Activated T-cell treated with anti-CD3 and anti-CD28 coated beads, Interleukin-2, amount 50 U/mL, for 4 hours (primary cell): ENCODE results near the gene PNMT. TPM values are rescaled to one million over a fixed set of nuclear protein-coding genes. Genes with fewer than 3 reads are reported as not detected.

ENCODE experiments used
- ATAC-seq, 2 donors: fragments of 200-7000 bp; cut with Tn5 transposase; one replicate each; pipeline ENCODE4 v1.10.0; 2021
- DNase-seq: peaks from one replicate; pipeline ENCODE4 v3.0.0-alpha.2; 2020
- H3K27me3 Mint-ChIP-seq: one replicate; pipeline ENCODE4 v1.8.0; 2021; ENCODE audit warnings: low read depth, mixed read lengths
- H3K36me3 Mint-ChIP-seq: one replicate; pipeline ENCODE4 v1.8.0; 2022; ENCODE audit warnings: mixed read lengths; ENCODE audit not compliant: insufficient read depth
- H3K4me1 Mint-ChIP-seq: one replicate; pipeline ENCODE4 v1.8.0; 2021; ENCODE audit warnings: low read depth, mixed read lengths
- H3K4me3 Mint-ChIP-seq: one replicate; pipeline ENCODE4 v1.8.0; 2021; ENCODE audit warnings: mild to moderate bottlenecking, moderate library complexity, mixed read lengths
- H3K9me3 Mint-ChIP-seq: one replicate; pipeline ENCODE4 v1.8.0; 2021; ENCODE audit warnings: mixed read lengths
- total RNA-seq, 3 donors: library from RNA; stranded (reverse); gene quantifications; one replicate each; pipeline ENCODE4 v1.2.1, GENCODE V29; 2021

Gene PNMT
- total RNA-seq, 3 donors from 2014 or later, result not detected

DNA sequence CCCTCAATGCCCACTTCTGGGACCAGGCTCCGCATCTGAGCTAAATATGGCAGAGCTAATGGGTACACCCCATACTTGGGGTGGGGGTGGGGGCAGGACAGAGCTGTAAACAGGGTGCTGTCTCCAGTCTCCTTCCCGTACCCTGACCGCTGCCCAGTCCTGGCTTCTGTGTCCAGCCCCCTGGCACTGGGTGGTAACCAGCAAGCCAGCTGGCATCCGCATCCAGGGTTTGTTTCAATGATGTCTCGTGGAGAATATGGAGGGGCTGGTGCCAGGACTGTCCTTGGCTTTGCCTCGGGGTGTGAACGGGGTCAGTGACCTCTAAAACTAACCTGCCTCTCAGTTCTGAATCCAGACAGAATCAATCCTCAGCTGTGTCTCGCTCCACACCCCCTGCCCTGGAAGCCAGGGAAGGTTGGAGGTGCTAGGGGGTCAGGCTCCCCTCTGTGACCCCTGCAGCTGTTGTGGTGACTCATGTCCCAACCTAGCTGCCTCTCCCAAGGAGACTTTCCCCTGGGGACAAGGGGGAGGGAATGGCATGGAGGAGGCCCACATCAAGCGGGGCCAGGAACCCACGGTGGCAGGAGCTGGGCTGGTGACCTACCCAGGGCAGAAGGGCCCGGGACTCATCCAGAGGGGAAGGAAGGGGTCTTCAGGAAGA lies 1.5 kb upstream of the PNMT start:
- H3K4me3 Mint-ChIP-seq, result no peak overlapping the region
- H3K9me3 Mint-ChIP-seq, result no peaks in the 10 kb centered on the region
- ATAC-seq, result no peak
- peaks cover 17% of the 10 kb centered on the region for H3K27me3 Mint-ChIP-seq
- DNase-seq, result no peak
- H3K36me3 Mint-ChIP-seq, result peaks cover 3% of the 10 kb centered on the region
- H3K4me1 Mint-ChIP-seq, result peaks cover 5% of the 10 kb centered on the region

DNA sequence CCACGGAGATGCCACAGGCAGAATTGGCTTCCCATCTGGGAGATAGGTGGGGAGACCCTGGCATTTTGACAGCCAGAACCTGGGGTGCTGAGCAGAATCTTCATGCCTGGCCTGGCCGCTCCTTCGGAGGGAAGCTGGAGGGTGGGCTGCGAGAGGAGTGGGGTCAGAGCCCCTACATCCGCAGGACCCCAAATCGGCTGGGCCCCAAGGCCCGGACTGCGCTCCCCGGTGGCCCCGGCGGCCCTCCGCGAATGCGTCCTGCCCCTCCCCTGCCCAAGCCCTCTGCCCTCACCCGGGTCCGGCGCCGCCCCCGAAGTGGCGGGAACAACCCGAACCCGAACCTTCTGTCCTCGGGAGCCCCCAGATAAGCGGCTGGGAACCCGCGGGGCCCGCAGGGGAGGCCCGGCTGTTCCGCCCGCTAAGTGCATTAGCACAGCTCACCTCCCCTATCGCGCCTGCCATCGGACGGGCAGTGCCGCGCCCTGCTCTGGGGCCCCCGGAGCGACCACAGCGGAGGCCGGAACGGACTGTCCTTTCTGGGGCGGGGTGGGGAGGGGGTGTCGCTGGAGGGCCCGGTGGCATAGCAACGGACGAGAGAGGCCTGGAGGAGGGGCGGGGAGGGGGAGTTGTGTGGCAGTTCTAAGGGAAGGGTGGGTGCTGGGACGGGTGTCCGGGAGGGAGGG lies 850 bp upstream of the PNMT start:
- Mint-ChIP-seq H3K4me3 (peak overlapping the region; percentile 53), H3K9me3 (no peaks in the 10 kb centered on the region), H3K4me1 (peaks cover 9% of the 10 kb centered on the region), H3K27me3 (peaks cover 17% of the 10 kb centered on the region), H3K36me3 (peaks cover 2% of the 10 kb centered on the region)
- ATAC-seq, result peak in 1 of 2 donors; percentile 15
- DNase-seq, result no peak

DNA sequence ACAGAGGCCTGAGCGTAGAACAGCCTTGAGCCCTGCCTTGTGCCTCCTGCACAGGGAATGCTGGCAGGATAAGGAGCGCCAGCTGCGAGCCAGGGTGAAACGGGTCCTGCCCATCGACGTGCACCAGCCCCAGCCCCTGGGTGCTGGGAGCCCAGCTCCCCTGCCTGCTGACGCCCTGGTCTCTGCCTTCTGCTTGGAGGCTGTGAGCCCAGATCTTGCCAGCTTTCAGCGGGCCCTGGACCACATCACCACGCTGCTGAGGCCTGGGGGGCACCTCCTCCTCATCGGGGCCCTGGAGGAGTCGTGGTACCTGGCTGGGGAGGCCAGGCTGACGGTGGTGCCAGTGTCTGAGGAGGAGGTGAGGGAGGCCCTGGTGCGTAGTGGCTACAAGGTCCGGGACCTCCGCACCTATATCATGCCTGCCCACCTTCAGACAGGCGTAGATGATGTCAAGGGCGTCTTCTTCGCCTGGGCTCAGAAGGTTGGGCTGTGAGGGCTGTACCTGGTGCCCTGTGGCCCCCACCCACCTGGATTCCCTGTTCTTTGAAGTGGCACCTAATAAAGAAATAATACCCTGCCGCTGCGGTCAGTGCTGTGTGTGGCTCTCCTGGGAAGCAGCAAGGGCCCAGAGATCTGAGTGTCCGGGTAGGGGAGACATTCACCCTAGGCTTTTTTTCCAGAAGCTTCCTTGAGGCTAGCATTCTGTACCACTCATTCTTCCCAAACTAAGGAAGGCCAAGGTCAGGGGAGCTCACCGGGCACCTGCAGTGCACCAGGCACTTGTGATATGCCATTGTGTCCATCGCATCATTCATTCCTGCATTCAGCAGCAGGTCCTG lies 1.9 kb downstream of the PNMT start:
- ATAC-seq (no peak), DNase-seq (no peak)
- Mint-ChIP-seq H3K4me3 (no peak overlapping the region), H3K27me3 (peaks cover 17% of the 10 kb centered on the region), H3K36me3 (no peaks in the 10 kb centered on the region), H3K9me3 (no peaks in the 10 kb centered on the region), H3K4me1 (peaks cover 9% of the 10 kb centered on the region)

DNA sequence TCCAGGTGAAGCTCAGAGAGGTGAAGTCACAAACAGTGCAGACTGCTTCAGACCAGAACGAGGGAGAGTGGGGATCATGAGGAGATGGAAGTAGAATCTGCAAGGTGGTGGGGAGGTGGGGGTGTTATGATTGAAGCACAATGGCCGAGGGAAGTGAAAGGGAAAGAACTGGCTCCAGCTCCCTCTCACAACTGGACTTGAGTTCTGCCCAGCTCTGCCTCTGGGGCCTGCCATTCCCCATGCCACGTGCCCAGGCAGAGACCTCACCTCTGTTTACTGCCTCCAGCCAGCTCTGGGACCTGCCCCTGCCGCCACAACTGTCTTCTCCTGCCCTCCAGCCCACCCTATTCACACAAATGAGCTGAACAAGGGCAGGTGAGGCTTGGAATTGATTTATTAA lies 2.5 kb downstream of the PNMT start:
- Mint-ChIP-seq H3K27me3 (peaks cover 17% of the 10 kb centered on the region), H3K4me1 (peaks cover 15% of the 10 kb centered on the region), H3K9me3 (no peaks in the 10 kb centered on the region), H3K4me3 (no peak overlapping the region), H3K36me3 (no peaks in the 10 kb centered on the region)
- ATAC-seq (no peak), DNase-seq (no peak)

DNA sequence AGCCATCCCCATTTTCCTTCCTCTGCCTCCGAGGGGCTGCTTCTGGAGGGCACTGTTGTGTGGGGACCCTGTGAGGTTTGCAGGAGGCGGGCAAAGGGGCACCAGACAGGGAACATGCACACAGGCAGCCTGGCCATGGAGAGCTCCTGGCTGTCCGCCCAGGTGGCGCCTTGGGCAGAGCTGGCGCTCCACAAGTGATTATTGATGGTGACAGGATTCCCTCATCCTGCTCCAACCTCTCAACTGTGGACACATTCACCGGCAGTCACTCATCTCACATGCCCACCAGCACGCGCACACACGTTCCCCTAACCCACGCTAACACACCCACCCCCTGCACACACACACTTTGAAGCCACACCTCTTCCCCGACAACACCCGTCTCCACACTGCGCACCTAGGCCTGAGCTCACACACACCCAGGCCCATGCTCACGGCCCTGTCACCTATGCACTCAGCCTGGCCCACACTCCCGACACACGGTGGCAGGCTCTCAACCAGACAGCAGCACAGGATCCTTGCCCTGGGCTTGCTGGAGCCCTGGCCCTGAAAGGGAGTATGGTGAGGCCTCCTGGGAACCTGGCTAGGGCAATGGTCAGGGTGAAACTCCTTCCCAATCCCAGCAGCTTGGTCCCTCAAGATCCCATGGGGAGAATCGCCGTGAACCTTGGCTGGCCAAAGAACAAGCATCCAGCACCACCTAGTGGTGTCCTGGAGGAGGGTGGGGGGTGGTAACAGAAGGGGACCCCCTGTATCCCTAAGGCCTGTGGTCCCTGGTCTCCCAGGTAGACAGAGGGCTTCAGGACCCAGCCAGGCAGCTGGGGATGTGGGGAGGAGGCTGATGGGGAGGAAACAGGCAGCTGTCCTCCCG lies 3.6 kb downstream of the PNMT start:
- Mint-ChIP-seq H3K4me3 (no peak overlapping the region), H3K27me3 (peaks cover 10% of the 10 kb centered on the region), H3K4me1 (peaks cover 26% of the 10 kb centered on the region), H3K9me3 (no peaks in the 10 kb centered on the region), H3K36me3 (no peaks in the 10 kb centered on the region)
- ATAC-seq (no peak), DNase-seq (no peak)

DNA sequence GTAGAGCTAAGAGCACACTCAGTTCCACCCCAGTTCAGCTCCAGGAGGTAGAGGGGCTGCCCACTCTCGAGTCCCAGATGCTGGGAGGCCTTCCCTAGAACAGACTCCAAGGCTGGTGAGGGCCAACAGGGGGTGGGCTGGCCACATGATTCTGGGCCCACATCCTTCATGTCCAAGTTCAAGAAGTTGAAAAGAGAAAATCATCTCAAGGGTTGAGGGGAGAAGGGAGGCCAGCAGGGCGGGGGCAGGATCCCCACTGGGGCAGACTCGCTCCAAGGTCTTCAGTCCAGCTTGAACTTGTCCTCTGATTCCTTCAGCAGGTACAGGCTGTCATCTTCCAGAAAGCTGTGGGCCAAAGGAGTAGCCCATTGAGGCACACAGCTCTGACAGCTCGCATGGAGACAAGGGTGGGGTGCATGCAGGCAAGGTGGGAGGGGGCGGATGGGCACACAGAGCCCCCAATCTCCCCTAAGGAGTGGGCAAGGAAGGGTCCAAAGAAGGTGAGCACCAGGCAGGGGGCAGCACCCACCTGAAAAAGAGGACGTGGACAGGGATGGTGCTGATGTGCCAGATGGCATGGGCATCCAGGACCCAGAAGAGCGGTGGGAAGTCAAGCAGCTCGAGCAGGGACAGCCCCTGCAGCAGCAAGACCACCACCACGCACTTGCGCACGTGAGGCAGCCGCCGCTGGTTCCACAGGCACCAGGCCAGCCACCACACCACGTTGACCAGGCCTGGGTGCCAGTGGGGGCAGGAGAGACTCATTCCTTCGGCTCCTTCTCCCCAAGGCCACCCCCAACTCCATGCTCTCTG lies 4.5 kb downstream of the PNMT start:
- Mint-ChIP-seq H3K4me3 (no peak overlapping the region), H3K36me3 (no peaks in the 10 kb centered on the region)

DNA sequence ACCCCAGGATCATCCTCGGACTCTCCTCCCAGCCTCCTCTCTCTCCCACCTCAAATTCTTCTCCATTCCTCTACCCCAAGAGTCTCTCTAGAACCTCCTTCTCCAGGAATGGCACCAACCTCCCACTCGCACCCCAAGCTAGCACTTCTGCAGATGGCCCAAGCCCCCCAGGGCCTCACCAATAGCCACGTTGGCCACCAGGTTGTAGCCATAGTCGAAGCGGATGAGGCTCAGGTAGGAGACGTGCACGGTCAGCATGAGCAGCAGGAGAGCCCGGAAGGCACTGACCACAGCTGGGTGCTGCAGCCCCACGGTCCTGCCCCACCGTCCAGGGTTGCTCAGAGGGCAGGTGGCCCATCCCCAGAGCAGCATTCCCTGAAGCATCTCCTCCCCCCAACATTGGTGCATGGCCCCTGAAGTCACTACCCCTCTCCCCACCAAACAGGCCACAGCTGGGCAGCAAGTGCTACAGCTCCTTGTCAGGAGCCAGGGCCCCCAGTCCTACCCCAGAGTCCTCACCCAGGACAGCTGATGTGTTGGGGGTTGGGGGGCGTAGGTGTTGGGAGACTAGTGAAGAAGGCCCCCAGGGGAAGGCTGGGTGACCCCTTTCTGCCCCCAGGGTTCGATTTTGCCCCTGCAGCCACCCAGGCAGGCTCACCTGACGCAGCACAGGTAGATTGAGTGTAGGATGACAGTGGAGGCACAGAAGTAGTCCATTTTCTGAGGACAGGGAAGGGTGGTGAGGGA lies 5.3 kb downstream of the PNMT start:
- no peaks in the 10 kb centered on the region for H3K36me3 Mint-ChIP-seq

More for the DNA sequence above, 4.5 kb downstream of the PNMT start:
- H3K9me3 Mint-ChIP-seq, result no peaks in the 10 kb centered on the region
- H3K4me1 Mint-ChIP-seq, result peaks cover 34% of the 10 kb centered on the region
- no peak for ATAC-seq
- DNase-seq, result no peak
- peaks cover 8% of the 10 kb centered on the region for H3K27me3 Mint-ChIP-seq

DNA sequence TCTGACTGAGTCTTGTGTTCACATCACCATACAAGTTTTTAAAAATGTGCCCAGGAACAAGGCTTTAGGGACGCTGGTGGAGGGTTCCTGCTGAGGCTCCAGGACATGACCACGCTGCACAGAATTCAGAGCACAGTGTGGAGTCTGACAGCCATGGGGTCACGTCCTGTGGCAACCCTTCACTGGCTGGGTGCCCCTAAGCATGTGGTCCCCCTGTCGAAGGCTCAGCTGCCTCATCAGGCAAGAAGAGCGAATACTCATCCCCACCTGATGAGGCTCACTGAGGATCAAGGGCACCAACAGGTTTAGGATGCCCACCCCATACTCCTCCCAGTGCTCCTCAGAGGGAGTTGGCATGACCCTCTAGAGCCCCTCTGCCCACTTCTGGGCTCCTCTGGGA lies 5.9 kb downstream of the PNMT start:
- Mint-ChIP-seq H3K9me3 (no peaks in the 10 kb centered on the region), H3K4me1 (peaks cover 44% of the 10 kb centered on the region), H3K36me3 (no peaks in the 10 kb centered on the region), H3K27me3 (peaks cover 3% of the 10 kb centered on the region), H3K4me3 (no peak overlapping the region)
- DNase-seq (no peak), ATAC-seq (no peak)

More for the DNA sequence above, 5.3 kb downstream of the PNMT start:
- Mint-ChIP-seq H3K4me3 (no peak overlapping the region), H3K9me3 (no peaks in the 10 kb centered on the region), H3K27me3 (peaks cover 6% of the 10 kb centered on the region), H3K4me1 (peaks cover 40% of the 10 kb centered on the region)
- ATAC-seq (no peak), DNase-seq (no peak)

DNA sequence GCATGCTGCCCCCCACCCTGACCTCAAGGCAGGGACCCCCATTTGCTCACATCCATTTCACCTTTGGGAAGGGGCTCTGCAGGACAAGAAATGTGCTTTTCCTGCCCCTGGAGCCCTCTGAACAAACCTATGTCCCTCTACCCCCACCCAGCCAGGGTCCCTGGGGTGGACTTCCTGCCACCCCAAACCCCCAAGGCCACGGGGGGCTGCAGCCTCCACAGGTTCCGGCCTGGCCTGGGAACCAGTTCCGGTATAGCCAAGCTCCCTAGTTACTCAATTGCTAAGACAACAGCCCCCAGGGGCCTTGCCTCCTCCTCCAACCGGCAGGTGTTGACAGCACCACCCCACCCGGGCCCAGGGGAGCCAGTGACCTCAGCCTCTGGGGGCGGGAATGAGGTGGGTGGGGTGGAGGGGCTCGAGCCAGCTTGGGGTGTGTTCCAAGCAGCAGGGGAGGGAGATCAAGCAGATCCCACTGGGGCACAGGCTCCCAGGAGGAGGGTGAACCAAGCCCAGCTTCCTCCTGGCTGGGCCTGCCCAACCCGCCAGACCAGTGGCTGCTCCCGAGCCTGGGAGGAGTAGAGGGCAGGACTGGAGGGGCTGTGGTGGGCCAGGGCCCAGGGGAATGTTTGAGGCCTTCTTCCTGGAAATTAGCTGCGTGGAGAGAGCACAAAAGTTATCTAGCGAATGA lies 6.6 kb downstream of the PNMT start:
- H3K4me3 Mint-ChIP-seq, result no peak overlapping the region
- peaks cover 50% of the 10 kb centered on the region for H3K4me1 Mint-ChIP-seq
- DNase-seq (no peak), ATAC-seq (no peak)
- H3K27me3 Mint-ChIP-seq, result peaks cover 1% of the 10 kb centered on the region
- H3K36me3 Mint-ChIP-seq, result no peaks in the 10 kb centered on the region
- no peaks in the 10 kb centered on the region for H3K9me3 Mint-ChIP-seq

DNA sequence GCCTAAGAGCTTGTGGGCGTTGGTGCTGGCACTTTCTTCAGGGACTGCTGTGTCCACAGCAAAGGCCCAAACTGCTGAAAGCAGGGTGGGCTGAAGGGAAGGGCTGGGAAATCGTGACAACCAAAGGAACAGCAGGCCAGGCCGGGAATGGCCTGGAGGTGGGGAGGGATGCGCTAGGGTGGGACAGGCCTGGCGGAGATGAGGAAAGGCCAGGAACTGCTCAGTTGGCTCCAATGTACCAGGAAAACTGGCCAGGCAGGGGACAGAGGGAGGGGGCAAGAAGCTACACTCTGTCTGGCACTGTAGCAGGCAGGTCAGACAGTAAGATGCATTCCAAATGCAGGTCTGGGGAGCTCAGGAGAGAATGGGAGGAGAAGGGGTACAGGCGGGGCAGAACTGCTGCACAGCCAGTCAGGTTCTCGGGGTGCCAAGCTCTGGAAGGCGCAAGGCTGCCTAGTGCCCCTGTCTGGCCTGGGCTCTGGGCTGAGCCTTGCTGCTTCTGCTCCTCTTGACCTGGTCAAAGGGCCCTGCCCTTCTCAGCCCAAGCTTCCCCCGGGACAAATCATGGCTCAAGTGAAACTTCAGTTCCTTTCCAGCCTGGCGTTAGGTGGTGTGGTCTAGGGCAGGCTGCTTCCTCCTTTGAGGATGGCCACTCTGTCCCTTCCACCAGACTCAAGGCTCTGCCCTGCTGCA lies 7.3 kb downstream of the PNMT start:
- Mint-ChIP-seq H3K27me3 (no peaks in the 10 kb centered on the region), H3K4me1 (peaks cover 57% of the 10 kb centered on the region), H3K36me3 (peaks cover 3% of the 10 kb centered on the region), H3K9me3 (no peaks in the 10 kb centered on the region), H3K4me3 (no peak overlapping the region)
- no peak for DNase-seq
- peak in 1 of 2 donors; percentile 1 for ATAC-seq

DNA sequence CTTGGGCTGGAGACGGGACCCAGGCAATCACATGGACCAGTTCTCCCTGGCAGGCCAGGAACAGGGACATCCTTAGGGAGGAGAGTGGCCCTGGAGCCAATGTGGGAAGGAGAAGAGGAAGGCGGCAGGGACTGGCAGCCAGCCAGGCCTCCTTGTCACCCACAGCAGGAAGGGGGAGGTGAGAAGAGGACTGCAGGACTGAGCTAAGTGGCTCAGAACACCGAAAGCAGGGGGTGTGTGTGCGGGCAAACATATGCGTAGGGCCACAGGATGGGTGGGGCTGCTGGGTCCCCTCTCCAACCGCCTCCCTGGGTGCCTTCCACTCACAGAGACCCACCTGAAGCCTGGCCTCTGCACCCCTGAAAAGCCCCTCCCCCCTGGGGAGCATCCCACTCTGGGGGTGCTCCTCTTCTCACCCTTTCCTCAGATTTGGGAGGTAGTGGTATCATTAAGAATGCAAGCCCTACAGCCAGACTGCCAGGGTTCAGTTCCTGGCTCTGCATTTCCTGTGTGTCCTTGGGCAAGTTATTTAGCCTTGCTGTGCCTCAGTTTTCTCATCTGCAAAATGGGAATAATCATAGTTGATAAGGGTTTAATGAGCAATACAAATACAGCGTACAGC lies 8.1 kb downstream of the PNMT start:
- DNase-seq, result no peak
- H3K4me3 Mint-ChIP-seq, result no peak overlapping the region
- ATAC-seq, result peak; percentile 59
- H3K4me1 Mint-ChIP-seq, result peaks cover 63% of the 10 kb centered on the region
- H3K27me3 Mint-ChIP-seq, result no peaks in the 10 kb centered on the region
- H3K9me3 Mint-ChIP-seq, result no peaks in the 10 kb centered on the region
- peaks cover 5% of the 10 kb centered on the region for H3K36me3 Mint-ChIP-seq

DNA sequence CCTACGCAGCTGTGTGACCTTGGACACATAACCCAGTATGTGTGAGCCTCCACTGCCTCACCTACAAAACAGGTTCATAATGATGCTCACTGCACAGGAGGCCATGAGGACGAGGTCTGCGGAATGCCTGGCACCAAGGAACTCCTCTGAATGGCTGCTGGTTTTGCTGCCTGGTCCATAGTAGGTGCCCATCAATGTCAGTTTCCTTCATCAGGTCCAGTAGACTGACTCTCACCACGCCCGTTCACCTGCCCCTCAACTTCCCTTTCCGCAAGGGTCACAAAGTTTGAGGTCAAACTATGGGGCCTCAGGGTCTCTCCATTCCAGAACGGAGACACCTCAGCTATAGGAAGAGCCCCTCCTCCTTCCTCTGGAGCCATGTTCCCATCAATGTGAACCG lies 8.8 kb downstream of the PNMT start:
- H3K27me3 Mint-ChIP-seq, result no peaks in the 10 kb centered on the region
- DNase-seq (no peak), ATAC-seq (no peak)
- H3K4me1 Mint-ChIP-seq, result peaks cover 59% of the 10 kb centered on the region
- no peaks in the 10 kb centered on the region for H3K9me3 Mint-ChIP-seq
- H3K36me3 Mint-ChIP-seq, result peaks cover 5% of the 10 kb centered on the region
- H3K4me3 Mint-ChIP-seq, result no peak overlapping the region
